ENCODE data around the gene DLG5.

Gene DLG5

DNA sequence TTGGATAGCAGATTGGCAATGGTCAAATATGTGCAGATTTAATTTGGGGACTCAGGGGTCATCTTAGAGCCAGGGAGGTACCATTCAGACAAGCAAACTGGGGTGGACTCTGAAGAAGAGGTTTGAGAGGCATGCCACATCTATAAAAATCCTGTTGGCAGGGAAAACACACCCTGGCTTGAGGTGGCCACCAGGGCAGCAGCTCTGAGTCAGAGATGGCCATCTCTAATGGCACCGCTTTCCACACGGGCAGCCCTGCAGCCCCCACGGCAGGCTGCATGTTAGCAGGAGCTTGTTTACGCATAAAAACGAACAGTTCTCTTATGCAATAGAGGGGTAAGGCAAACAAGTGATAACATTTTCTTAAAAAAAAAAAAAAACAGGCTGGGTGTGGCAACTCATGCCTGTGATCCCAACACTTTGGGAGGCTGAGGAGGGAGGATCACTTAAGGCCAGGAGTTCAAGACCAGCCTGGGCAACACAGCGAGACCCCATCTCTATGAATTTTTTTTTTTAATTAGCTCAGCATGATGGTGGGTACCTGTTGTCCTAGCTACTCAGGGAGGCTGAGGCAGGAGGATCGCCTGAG is 14.9 kb downstream of the DLG5 start:
- H3K9ac ChIP-seq (ENCODE audit: low read depth, low read length): no peak overlapping the region
- H3K4me3 ChIP-seq (ENCODE audit: low read depth, low read length): no peak overlapping the region
- no peaks in the 10 kb centered on the region for H3K36me3 ChIP-seq (ENCODE audit: control insufficient read depth, insufficient read depth, low read length)
- no peaks in the 10 kb centered on the region for H3K27me3 ChIP-seq (ENCODE audit: control insufficient read depth, insufficient read depth, low read length)
- H3K27ac ChIP-seq (ENCODE audit: low read depth, low read length): no peak overlapping the region
- no peaks in the 10 kb centered on the region for H3K9me3 ChIP-seq (ENCODE audit: control insufficient read depth, insufficient read depth, low read length)
- H3K4me1 ChIP-seq (ENCODE audit: control insufficient read depth, insufficient read depth, low read length): no peaks in the 10 kb centered on the region

DNA sequence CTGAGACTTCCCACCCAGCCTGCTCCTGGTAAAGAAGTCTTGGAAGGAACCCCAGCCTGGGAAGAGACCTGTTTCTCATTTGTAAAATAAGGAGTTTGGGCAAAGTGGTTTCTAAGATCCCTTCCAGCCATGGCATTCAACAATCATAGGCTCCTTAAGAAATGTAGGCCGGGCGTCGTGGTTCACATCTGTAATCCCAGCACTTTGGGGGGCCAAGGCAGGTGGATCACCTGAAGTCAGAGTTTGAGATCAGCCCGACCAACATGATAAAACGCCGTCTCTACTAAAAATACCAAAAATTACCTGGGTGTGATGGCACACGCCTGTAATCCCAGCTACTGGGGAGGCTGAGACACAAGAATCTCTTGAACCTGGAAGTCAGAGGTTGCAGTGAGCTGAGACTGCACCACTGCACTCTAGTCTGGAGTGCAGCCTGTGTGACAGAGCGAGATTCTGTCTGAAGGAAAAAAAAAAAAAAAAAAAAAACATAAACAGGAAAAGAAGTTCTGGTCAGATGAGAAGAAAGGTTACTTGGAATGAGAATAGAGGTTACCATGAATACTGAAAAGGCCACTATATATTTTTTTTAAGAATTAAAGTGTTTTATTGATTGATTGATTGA is 15.9 kb downstream of the DLG5 start:
- Histone ChIP-seq H3K4me1 (ENCODE audit: control insufficient read depth, insufficient read depth, low read length) (no peaks in the 10 kb centered on the region), H3K27ac (ENCODE audit: low read depth, low read length) (peak overlapping the region; percentile 69), H3K4me3 (ENCODE audit: low read depth, low read length) (no peak overlapping the region), H3K9me3 (ENCODE audit: control insufficient read depth, insufficient read depth, low read length) (no peaks in the 10 kb centered on the region), H3K36me3 (ENCODE audit: control insufficient read depth, insufficient read depth, low read length) (no peaks in the 10 kb centered on the region), H3K9ac (ENCODE audit: low read depth, low read length) (no peak overlapping the region), H3K27me3 (ENCODE audit: control insufficient read depth, insufficient read depth, low read length) (no peaks in the 10 kb centered on the region)

DNA sequence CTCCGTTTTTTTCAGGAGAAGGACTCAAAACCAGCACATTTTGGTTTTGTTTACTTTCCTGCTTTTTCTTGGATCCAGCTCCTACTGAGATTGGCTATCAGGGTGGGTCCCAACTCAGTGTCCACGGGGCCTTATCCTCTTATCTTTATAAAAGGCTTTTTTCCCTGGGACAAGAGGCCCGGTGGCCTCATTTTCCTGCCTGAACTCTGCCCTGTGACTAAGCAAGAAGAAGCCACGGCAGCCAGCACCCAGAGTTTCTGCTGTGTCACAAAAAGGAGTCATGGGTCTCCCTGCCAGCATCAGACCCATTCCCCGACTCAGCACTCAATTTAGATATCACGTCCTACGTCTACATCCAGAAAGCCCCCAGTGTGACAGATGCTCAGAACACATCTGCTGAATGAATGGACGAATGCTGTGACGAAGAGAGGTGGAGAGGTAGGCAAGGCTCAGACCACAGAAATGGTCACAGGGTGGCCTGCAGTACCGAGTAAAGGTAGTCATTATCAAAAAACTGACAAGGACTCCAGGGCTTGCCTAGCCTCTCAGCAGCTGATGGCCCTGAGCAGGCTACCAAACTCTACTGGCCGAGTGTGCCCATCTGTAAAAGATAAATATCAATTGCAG is 16.7 kb downstream of the DLG5 start:
- H3K4me3 ChIP-seq (ENCODE audit: low read depth, low read length): no peak overlapping the region
- H3K9ac ChIP-seq (ENCODE audit: low read depth, low read length): no peak overlapping the region
- no peaks in the 10 kb centered on the region for H3K9me3 ChIP-seq (ENCODE audit: control insufficient read depth, insufficient read depth, low read length)
- no peaks in the 10 kb centered on the region for H3K36me3 ChIP-seq (ENCODE audit: control insufficient read depth, insufficient read depth, low read length)
- no peaks in the 10 kb centered on the region for H3K27me3 ChIP-seq (ENCODE audit: control insufficient read depth, insufficient read depth, low read length)
- peak overlapping the region; percentile 69 for H3K27ac ChIP-seq (ENCODE audit: low read depth, low read length)
- H3K4me1 ChIP-seq (ENCODE audit: control insufficient read depth, insufficient read depth, low read length): no peaks in the 10 kb centered on the region

DNA sequence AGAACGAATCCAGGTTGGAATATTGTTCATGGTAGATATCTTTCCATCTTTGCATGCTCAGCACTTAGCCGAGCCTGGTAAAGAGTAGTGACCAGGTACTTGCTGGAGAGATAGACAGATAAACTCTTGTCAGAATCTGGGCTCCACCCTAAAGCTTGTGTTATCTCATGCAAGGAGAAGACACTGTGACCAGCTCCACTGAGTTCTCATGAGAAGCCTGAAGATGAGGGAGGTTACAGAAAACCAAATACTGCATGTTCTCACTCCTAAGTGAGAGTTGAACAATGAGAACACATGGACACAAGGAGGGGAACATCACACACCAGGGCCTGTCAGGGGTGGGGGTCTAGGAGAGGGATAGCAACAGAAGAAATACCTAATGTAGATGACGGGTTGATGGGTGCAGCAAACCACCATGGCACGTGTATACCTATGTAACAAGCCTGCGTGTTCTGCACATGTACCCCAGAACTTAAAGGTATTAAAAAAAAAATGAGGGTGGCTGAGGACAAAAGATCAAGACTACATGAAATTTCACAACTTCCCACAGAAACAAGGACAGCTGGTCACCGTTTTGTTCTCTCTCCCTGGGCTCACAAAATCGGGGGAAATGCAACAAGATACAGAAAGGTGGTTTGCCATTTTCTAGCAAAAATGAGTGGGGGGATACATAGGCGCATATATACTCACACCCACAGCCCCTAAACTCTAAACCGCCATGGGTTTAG is 17.4 kb downstream of the DLG5 start:
- H3K4me3 ChIP-seq (ENCODE audit: low read depth, low read length): no peak overlapping the region
- H3K9ac ChIP-seq (ENCODE audit: low read depth, low read length): no peak overlapping the region
- H3K9me3 ChIP-seq (ENCODE audit: control insufficient read depth, insufficient read depth, low read length): no peaks in the 10 kb centered on the region
- no peaks in the 10 kb centered on the region for H3K36me3 ChIP-seq (ENCODE audit: control insufficient read depth, insufficient read depth, low read length)
- H3K27ac ChIP-seq (ENCODE audit: low read depth, low read length): no peak overlapping the region
- no peaks in the 10 kb centered on the region for H3K27me3 ChIP-seq (ENCODE audit: control insufficient read depth, insufficient read depth, low read length)
- no peaks in the 10 kb centered on the region for H3K4me1 ChIP-seq (ENCODE audit: control insufficient read depth, insufficient read depth, low read length)

DNA sequence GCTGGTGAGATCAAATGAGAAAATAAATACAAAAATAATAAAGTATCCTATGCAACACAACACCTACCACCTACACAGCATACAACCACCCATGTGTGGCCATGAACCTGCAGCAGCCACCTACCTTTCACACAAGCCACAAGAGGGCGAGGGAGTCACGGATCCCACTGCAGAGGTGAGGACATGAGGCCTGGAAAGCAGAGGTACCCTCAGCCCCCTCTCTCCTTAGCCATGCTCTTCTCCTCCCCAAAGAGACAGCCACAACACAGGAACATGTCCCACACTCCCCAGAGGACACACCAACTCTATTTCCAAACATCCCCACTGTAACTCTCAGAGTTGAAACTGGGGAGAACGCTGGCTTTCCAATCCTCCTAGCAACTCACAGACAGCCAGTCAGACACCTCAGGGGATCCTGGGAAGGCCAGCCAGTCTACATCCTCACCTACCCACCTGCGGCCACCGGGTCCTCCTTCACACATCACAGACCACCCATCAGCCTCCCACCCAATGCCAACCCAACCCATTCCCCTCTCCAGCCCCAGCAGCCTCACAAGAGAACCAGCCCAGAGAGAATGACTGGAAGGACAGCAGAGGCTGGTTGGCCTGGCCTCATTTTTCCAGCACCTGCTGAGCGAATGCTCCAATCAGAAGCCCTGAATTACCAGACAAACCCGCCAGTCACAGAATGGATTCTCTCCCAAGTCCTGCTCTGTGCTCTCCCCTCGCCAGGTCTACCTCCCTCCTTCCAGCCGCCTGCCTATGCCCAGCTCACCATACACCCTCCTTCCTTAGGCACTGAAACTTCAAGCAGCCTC is 18.4 kb downstream of the DLG5 start:
- Histone ChIP-seq H3K9me3 (ENCODE audit: control insufficient read depth, insufficient read depth, low read length) (no peaks in the 10 kb centered on the region), H3K27ac (ENCODE audit: low read depth, low read length) (no peak overlapping the region), H3K4me1 (ENCODE audit: control insufficient read depth, insufficient read depth, low read length) (no peaks in the 10 kb centered on the region), H3K27me3 (ENCODE audit: control insufficient read depth, insufficient read depth, low read length) (no peaks in the 10 kb centered on the region), H3K36me3 (ENCODE audit: control insufficient read depth, insufficient read depth, low read length) (no peaks in the 10 kb centered on the region), H3K4me3 (ENCODE audit: low read depth, low read length) (no peak overlapping the region), H3K9ac (ENCODE audit: low read depth, low read length) (no peak overlapping the region)

DNA sequence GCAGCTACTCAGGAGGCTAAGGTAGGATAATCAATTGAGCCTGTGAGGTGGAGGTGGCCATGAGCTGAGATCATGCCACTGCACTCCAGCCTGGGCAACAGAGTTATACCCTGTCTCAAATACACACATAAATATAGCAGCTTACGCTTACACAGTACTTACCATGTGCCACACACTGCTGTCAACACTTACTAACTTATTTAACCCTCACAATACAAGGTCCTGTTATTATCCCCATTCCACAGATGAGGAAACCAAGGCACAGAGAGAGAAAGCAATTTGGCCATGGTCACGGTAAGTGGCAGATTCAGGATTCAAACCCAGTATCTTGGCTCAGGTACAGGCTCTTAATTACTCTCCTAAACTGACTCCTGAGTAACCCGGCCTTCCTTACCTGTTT is 19.1 kb downstream of the DLG5 start:
- H3K4me3 ChIP-seq (ENCODE audit: low read depth, low read length): no peak overlapping the region
- H3K9me3 ChIP-seq (ENCODE audit: control insufficient read depth, insufficient read depth, low read length): no peaks in the 10 kb centered on the region
- H3K27me3 ChIP-seq (ENCODE audit: control insufficient read depth, insufficient read depth, low read length): no peaks in the 10 kb centered on the region
- H3K27ac ChIP-seq (ENCODE audit: low read depth, low read length): no peak overlapping the region
- no peak overlapping the region for H3K9ac ChIP-seq (ENCODE audit: low read depth, low read length)
- H3K4me1 ChIP-seq (ENCODE audit: control insufficient read depth, insufficient read depth, low read length): no peaks in the 10 kb centered on the region
- no peaks in the 10 kb centered on the region for H3K36me3 ChIP-seq (ENCODE audit: control insufficient read depth, insufficient read depth, low read length)

DNA sequence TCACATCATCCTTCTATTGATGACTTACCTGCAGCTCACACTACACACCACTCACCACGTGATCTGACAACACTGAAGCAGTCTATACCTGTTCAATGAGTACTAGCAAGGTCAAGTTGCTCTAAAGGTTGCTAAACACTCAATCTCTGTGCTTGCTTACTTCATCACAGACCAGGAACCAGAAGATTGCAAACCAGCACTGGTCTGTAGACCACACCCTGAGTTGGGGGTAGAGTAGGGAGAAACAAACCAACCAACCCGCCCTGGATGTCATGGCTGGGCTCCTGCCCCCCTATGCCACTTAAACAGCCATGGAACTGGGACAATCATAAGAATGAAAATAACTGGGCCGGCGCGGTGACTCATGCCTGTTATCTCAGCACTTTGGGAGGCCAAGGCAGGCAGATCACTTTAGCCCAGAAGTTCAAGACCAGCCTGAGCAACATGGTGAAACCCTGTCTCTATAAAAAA is 19.6 kb downstream of the DLG5 start:
- no peaks in the 10 kb centered on the region for H3K36me3 ChIP-seq (ENCODE audit: control insufficient read depth, insufficient read depth, low read length)
- H3K9ac ChIP-seq (ENCODE audit: low read depth, low read length): no peak overlapping the region
- no peak overlapping the region for H3K4me3 ChIP-seq (ENCODE audit: low read depth, low read length)
- no peaks in the 10 kb centered on the region for H3K4me1 ChIP-seq (ENCODE audit: control insufficient read depth, insufficient read depth, low read length)
- H3K27ac ChIP-seq (ENCODE audit: low read depth, low read length): no peak overlapping the region
- no peaks in the 10 kb centered on the region for H3K27me3 ChIP-seq (ENCODE audit: control insufficient read depth, insufficient read depth, low read length)
- no peaks in the 10 kb centered on the region for H3K9me3 ChIP-seq (ENCODE audit: control insufficient read depth, insufficient read depth, low read length)

DNA sequence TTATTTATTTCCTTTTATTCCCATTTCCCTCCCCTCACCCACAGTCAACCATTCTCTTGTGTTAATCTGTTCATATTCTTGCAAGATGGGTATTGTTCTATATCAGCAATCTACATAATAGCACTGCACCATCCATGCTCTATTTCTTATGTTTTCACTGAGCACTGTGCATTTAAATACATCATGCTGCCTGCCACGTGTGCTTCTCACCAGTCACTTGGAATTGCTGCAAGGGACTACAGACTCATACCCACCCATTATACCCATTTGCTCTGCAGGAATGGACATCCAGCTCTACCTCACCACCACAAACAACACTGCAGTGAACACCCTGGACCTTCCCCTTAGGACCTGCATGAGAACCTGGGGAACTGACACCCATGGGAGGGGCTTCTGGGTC is 20.8 kb downstream of the DLG5 start:
- no peak overlapping the region for H3K27ac ChIP-seq (ENCODE audit: low read depth, low read length)
- no peaks in the 10 kb centered on the region for H3K36me3 ChIP-seq (ENCODE audit: control insufficient read depth, insufficient read depth, low read length)
- no peaks in the 10 kb centered on the region for H3K27me3 ChIP-seq (ENCODE audit: control insufficient read depth, insufficient read depth, low read length)
- H3K4me1 ChIP-seq (ENCODE audit: control insufficient read depth, insufficient read depth, low read length): no peaks in the 10 kb centered on the region
- no peaks in the 10 kb centered on the region for H3K9me3 ChIP-seq (ENCODE audit: control insufficient read depth, insufficient read depth, low read length)
- no peak overlapping the region for H3K9ac ChIP-seq (ENCODE audit: low read depth, low read length)
- no peak overlapping the region for H3K4me3 ChIP-seq (ENCODE audit: low read depth, low read length)

DNA sequence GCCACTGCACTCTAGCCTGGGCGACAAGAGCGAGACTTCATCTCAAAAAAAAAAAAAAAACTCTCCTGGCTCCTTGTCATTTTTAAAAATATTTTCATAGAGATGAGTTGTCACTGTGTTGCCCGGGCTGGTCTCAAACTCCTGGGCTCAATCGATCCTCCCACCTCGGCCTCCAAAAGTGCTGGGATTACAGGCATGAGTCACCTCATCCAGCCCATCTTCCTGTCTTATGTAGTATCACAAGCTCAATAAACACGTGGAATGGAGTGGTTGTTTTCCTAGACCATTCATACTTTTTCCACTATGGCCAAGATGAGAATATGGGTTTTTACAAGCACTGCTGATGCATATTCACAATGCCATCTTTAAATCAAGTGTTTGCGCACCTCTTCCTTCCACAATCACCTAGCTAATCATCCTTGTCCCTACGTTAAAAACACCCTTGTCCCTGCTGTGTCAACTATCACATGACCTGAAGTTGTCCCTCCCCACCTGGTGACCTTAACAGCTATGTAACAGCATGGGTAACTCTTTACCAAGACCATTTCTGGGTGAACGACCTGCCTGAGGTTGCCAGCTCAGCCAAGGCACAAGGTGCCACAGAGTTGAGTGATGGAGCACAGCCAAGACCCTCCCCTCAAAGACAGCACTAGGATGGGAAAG is 21.3 kb downstream of the DLG5 start:
- no peak overlapping the region for H3K9ac ChIP-seq (ENCODE audit: low read depth, low read length)
- no peak overlapping the region for H3K4me3 ChIP-seq (ENCODE audit: low read depth, low read length)
- no peaks in the 10 kb centered on the region for H3K27me3 ChIP-seq (ENCODE audit: control insufficient read depth, insufficient read depth, low read length)
- no peaks in the 10 kb centered on the region for H3K4me1 ChIP-seq (ENCODE audit: control insufficient read depth, insufficient read depth, low read length)
- H3K36me3 ChIP-seq (ENCODE audit: control insufficient read depth, insufficient read depth, low read length): no peaks in the 10 kb centered on the region
- H3K9me3 ChIP-seq (ENCODE audit: control insufficient read depth, insufficient read depth, low read length): no peaks in the 10 kb centered on the region
- no peak overlapping the region for H3K27ac ChIP-seq (ENCODE audit: low read depth, low read length)

DNA sequence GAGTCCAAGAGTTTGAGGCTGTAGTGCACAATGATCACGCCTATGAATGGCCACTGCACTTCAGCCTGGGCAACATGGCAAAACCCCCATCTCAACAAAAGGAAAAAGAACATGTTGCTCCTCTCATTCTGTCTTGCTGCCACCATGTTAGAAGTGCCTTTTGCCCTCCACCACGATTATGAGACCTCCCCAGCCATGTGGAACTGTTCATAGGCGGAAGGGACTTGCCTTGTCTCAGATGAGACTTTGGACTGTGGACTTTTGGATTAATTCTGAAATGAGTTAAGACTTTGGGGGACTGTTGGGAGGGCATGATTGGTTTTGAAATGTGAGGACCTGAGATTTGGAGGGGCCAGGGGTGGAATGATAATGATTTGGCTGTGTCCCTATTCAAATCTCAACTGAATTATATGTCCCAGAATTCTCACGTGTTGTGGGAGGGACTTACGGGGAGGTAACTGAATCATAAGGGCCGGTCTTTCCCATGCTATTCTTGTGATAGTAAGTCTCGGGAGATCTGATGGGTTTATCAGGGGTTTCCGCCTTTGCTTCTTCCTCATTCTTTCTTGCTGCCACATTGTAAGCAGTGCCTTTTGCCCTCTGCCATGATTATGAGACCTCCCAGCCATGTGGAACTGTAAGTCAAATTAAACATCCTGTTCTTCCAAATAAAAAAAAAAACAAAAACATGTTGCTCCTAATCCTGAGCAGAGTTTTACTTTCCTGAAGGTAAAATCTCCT is 22.3 kb downstream of the DLG5 start:
- Histone ChIP-seq H3K4me3 (ENCODE audit: low read depth, low read length) (no peak overlapping the region), H3K36me3 (ENCODE audit: control insufficient read depth, insufficient read depth, low read length) (no peaks in the 10 kb centered on the region; the same call in 1 of the 2 replicates), H3K9ac (ENCODE audit: low read depth, low read length) (no peak overlapping the region), H3K27ac (ENCODE audit: low read depth, low read length) (no peak overlapping the region), H3K4me1 (ENCODE audit: control insufficient read depth, insufficient read depth, low read length) (peaks cover under 1% of the 10 kb centered on the region; the same call in 1 of the 2 replicates), H3K9me3 (ENCODE audit: control insufficient read depth, insufficient read depth, low read length) (no peaks in the 10 kb centered on the region), H3K27me3 (ENCODE audit: control insufficient read depth, insufficient read depth, low read length) (no peaks in the 10 kb centered on the region)
